B cell (primary cell): Measurements from ENCODE around the gene MRPL4.

ENCODE experiments used
- CTCF ChIP-seq: fragments of 200-600 bp; IDR thresholded peaks from one replicate; pipeline ENCODE4 v1.8.0; 2022; ENCODE audit warnings: antibody characterized with exemption, mild to moderate bottlenecking
- EZH2 ChIP-seq: IDR thresholded peaks from 2 replicates; pipeline ENCODE4 v1.6.1; 2012; ENCODE audit warnings: borderline replicate concordance, low read depth, mild to moderate bottlenecking, moderate library complexity, low read length; ENCODE audit not compliant: insufficient read depth, poor library complexity, severe bottlenecking

GRCh38 chr19:10295847-10296591 is 44.0 kb downstream of the MRPL4 start:
- TF ChIP-seq CTCF (no peak), EZH2 (no peak)
